GM10248 (cell line): Measurements from ENCODE around the gene TSC2.

Experiments used
- CTCF ChIA-PET: fragments of 300-600 bp; sonication (Branson Sonifier 250); formaldehyde crosslinking; extraction: SDS; loops from one replicate; lab custom pipeline; 2021; ENCODE audit warnings: antibody characterized with exemption; lab: Yijun Ruan, JAX
- POLR2A ChIA-PET: fragments of 350-650 bp; sonication (Branson Sonifier 250); formaldehyde crosslinking; extraction: SDS; loops from one replicate; lab custom pipeline; 2020; ENCODE audit warnings: antibody characterized with exemption; lab: Yijun Ruan, JAX
- DNase-seq: peaks from one replicate; pipeline ENCODE4 v3.0.0; 2012; ENCODE audit errors: extremely low spot score
- CTCF ChIP-seq: IDR thresholded peaks from 2 replicates; pipeline ENCODE4 v1.5.1; 2012; ENCODE audit warnings: mild to moderate bottlenecking, low read depth; ENCODE audit errors: extremely low read depth, missing control alignments, control extremely low read depth

TSC2 gene

GRCh38 chr16:2037115-2037514 is 10.7 kb upstream of the TSC2 start:
- ChIA-PET POLR2A (interaction anchor here (0.8 kb wide), 1 partner anchor 118 kb away, joined by 3 read pairs; the partner anchor contains the start of gene TRAF7), CTCF (no interaction called here)
- TF ChIP-seq CTCF: no peak
- DNase-seq: no peak

GRCh38 chr16:2037647-2038381 is 10.0 kb upstream of the TSC2 start:
- no peak for DNase-seq
- CTCF ChIA-PET: no interaction called here
- POLR2A ChIA-PET: no interaction called here
- TF ChIP-seq CTCF: no peak

- no peak for TF ChIP-seq CTCF
- DNase-seq: no peak
- CTCF ChIA-PET: interaction anchor here (1.1 to 1.2 kb wide), 2 partner anchors 15 to 990 kb away, joined by 3 to 4 read pairs; no protein-coding TSS in a partner anchor
- POLR2A ChIA-PET: no interaction called here
Observed at GRCh38 chr16:2038382-2039231, 9.2 kb upstream of the TSC2 start.

GRCh38 chr16:2039274-2040031 is 8.3 kb upstream of the TSC2 start:
- no peak for DNase-seq
- CTCF ChIA-PET: interaction anchor here (1.1 to 1.6 kb wide), 3 partner anchors 16 to 990 kb away, joined by 3 to 5 read pairs (median 4); no protein-coding TSS in a partner anchor
- no peak for TF ChIP-seq CTCF
- POLR2A ChIA-PET: interaction anchor here (0.5 to 0.7 kb wide), 3 partner anchors 113 to 1828 kb away, joined by 3 to 7 read pairs (median 4); partner anchors contain the start of gene TRAF7

- TF ChIP-seq CTCF: no peak
- ChIA-PET POLR2A (interaction anchor here (0.7 kb wide), 1 partner anchor 115 kb away, joined by 3 read pairs; the partner anchor contains the start of gene TRAF7), CTCF (interaction anchor here (1.1 to 1.6 kb wide), 2 partner anchors 18 to 101 kb away, joined by 4 to 5 read pairs; no protein-coding TSS in a partner anchor)
- no peak for DNase-seq
Observed at GRCh38 chr16:2040041-2040786, 7.6 kb upstream of the TSC2 start.
